ENCODE data around the gene SLC22A7.

Gene SLC22A7

DNA sequence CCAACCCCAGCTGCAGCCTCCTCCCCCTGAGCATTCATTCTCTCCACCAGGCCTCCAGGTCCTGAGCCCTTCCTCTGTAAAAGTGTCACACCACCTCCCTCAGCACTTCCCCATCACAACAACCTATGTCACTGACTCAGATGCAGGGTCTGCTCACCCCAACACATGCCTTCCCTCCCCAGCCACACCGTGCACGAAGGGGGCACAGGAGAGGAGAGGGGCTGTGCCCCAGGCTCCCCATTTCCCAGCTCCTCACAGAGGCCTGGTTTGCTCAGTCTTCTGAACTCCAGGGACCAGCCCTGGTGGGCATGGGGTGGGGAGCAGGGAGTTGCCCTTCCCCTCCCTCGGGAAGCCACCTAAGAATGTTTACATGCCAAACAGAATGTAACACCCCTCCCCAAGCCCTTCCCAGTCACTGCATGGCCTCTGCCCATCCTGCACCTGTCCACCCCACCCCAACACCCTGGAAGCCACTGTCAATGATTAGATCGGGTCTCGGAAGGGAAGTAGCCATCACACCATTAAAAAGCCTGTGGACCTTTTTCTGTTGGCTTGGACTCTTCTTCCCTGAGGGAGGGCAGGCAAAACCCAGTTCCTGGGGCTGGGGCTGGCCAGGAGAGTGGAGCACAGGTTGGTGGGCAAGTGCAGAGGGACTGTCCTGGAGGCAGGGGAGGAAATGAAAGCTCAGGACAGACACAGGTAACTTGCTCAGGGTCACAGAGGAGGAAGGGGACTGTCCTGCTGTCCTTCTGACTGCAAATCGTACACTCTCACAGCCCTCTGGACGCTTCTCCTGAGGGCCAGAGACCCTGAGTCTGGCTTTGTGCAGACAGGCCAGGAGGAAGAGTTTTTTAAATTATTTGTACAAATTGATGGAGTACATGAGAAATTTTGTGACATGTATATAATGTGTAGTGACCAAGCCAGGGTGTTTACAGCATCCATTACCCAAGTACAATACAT lies 10.1 kb upstream of the SLC22A7 start:
- no peak overlapping the region for H3K4me3 ChIP-seq (ENCODE audit: low read depth, low read length)
- no peak overlapping the region for H3K9ac ChIP-seq
- no peaks in the 10 kb centered on the region for H3K4me1 ChIP-seq
- H3K27me3 ChIP-seq (ENCODE audit: control insufficient read depth, insufficient read depth, low read length), result no peaks in the 10 kb centered on the region
- H3K79me2 ChIP-seq, result no peaks in the 10 kb centered on the region
- H3K4me2 ChIP-seq (ENCODE audit: low read length), result no peak overlapping the region
- no peaks in the 10 kb centered on the region for H3K9me3 ChIP-seq (ENCODE audit: control insufficient read depth, low read length)
- H3K36me3 ChIP-seq (ENCODE audit: control insufficient read depth, insufficient read depth, low read length), result no peaks in the 10 kb centered on the region
- no peak for TF ChIP-seq CTCF (IDR thresholded peaks at IDR 0.05)
- no peak overlapping the region for H2AFZ ChIP-seq
- no peak overlapping the region for H3K27ac ChIP-seq

DNA sequence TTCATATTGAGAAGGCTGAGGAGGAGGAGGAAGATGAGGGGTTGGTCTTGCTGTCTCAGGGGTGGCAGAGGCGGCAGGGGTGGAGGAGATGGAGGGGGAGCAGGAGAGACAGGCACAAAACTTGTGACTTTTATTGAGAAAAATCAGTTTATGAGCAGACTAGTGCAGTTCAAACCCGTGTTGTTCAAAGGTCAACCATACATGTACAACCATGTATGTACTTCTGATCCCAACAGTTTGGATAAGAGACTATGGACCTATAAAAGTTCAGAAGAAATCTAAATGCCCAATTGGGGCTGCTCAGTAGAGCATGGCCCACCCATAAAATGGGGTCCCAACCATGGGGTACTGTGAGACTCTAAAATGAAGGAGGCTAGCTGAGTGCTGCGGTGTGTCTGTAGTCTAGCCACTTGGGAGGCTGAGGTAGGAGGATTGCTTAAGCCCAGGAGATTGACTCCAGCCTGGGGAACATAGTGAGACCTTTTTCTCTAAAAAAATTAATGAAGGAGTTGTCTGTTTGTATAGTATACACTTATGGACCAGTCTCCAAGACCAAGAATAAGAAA lies 7.6 kb upstream of the SLC22A7 start:
- Histone ChIP-seq H3K4me1 (no peaks in the 10 kb centered on the region), H3K4me3 (ENCODE audit: low read depth, low read length) (no peak overlapping the region), H3K27ac (no peak overlapping the region)

DNA sequence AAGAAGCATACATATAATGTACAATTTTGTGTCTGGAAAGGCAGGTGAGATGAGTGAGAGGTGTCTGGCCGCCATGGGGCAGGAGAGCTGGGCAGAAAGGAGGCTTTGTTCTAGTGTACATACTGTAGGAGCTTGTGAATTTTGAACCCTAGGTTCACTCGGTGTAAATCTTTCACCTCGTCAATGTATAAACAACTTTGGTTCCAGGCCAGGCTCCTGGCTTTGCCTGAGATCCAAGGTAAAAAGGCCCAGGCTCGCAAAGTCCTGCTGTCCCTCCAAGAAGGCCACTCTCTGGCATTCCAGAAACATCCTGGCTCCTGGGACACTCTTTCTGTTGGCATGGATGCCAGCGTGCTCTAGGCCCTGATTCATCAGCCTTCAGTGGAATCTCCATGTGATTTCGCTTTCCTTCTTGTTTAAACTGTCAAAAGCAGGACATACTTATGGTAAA lies 7.1 kb upstream of the SLC22A7 start:
- H3K79me2 ChIP-seq, result no peaks in the 10 kb centered on the region
- no peak overlapping the region for H2AFZ ChIP-seq
- no peak overlapping the region for H3K27ac ChIP-seq
- no peaks in the 10 kb centered on the region for H3K9me3 ChIP-seq (ENCODE audit: control insufficient read depth, low read length)
- H3K9ac ChIP-seq, result no peak overlapping the region
- no peak for TF ChIP-seq CTCF (IDR thresholded peaks at IDR 0.05)
- no peak overlapping the region for H3K4me2 ChIP-seq (ENCODE audit: low read length)
- H3K27me3 ChIP-seq (ENCODE audit: control insufficient read depth, insufficient read depth, low read length), result no peaks in the 10 kb centered on the region
- no peaks in the 10 kb centered on the region for H3K4me1 ChIP-seq
- H3K4me3 ChIP-seq (ENCODE audit: low read depth, low read length), result no peak overlapping the region
- H3K36me3 ChIP-seq (ENCODE audit: control insufficient read depth, insufficient read depth, low read length), result no peaks in the 10 kb centered on the region

More for the DNA sequence above, 7.6 kb upstream of the SLC22A7 start:
- TF ChIP-seq CTCF (IDR thresholded peaks at IDR 0.05), result no peak
- H3K9ac ChIP-seq, result no peak overlapping the region
- no peak overlapping the region for H3K4me2 ChIP-seq (ENCODE audit: low read length)
- no peak overlapping the region for H2AFZ ChIP-seq
- no peaks in the 10 kb centered on the region for H3K9me3 ChIP-seq (ENCODE audit: control insufficient read depth, low read length)
- H3K27me3 ChIP-seq (ENCODE audit: control insufficient read depth, insufficient read depth, low read length), result no peaks in the 10 kb centered on the region
- no peaks in the 10 kb centered on the region for H3K79me2 ChIP-seq
- no peaks in the 10 kb centered on the region for H3K36me3 ChIP-seq (ENCODE audit: control insufficient read depth, insufficient read depth, low read length)

- H3K27ac ChIP-seq, result no peak overlapping the region
Observed at GRCh38 chr6:43291708-43292107, 6.4 kb upstream of the SLC22A7 start.

More at GRCh38 chr6:43291708-43292107, 6.4 kb upstream of the SLC22A7 start:
- Histone ChIP-seq H2AFZ (no peak overlapping the region), H3K27me3 (ENCODE audit: control insufficient read depth, insufficient read depth, low read length) (no peaks in the 10 kb centered on the region), H3K9ac (no peak overlapping the region), H3K4me3 (ENCODE audit: low read depth, low read length) (no peak overlapping the region), H3K9me3 (ENCODE audit: control insufficient read depth, low read length) (no peaks in the 10 kb centered on the region), H3K4me2 (ENCODE audit: low read length) (no peak overlapping the region), H3K36me3 (ENCODE audit: control insufficient read depth, insufficient read depth, low read length) (no peaks in the 10 kb centered on the region), H3K79me2 (no peaks in the 10 kb centered on the region), H3K4me1 (no peaks in the 10 kb centered on the region)
- no peak for TF ChIP-seq CTCF (IDR thresholded peaks at IDR 0.05)

Data from parathyroid adenoma (tissue), 2 donors.